Effector CD8-positive, alpha-beta T cell (primary cell): Measurements from ENCODE around the gene CLEC2A.
A peak's percentile ranks its signal among the peaks of the same experiment; 100 is the strongest.
"Not testable (repeated sequence)": the region's sequence is repeated elsewhere in the genome, so short reads cannot be mapped to it uniquely, and the experiment has no call there.

ENCODE experiments used
- DNase-seq: peaks from one replicate; lab custom pipeline; 2025; lab: John Stamatoyannopoulos, UW
- total RNA-seq, 4 experiments: gene quantifications; one replicate each; lab custom pipeline; 2026; lab: John Stamatoyannopoulos, UW

The CLEC2A gene, protein sequence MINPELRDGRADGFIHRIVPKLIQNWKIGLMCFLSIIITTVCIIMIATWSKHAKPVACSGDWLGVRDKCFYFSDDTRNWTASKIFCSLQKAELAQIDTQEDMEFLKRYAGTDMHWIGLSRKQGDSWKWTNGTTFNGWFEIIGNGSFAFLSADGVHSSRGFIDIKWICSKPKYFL
- total RNA-seq, result 0 reads per million in 4 experiments

DNA sequence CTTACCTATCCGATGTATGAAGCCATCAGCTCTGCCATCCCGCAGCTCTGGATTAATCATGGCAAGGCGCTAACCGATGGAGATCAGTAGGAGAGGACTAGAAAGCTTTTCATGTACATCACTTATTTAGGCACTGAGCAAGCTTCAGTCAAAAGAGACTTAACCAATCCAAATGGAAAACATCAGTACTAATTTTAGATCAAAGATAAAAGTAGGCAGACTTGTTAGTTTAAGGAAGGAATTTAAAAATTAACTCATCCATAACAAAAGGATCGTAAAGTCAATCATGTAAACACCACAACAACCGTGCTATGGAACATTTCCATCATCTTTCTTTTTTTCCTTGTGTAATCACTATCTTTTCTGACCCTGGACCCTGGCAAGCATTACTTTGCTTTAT, at the start of gene CLEC2A:
CLEC2A (minus strand) TSS at position 101 of the 400 bp plus-strand sequence; CDS start at position 60, 41 bp downstream.
- no peak for DNase-seq

DNA sequence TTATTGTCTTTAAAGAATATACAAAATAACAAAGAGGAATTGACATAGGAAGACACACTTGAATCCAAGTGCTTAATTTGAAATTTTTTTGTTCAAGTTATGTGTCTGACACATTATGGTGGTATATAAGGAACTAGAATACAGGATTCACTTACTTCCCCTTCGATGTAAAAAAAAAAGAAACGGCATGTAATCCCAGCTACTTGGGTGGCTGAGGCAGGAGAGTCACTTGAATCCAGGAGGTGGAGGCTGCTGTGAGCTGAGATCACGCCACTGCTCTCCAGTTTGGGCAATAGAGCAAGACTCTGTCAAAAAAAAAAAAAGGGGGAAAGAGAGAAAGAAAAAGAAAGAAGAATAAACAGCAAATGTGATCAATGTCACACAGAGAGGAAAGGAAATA, 48.0 kb upstream of the CLEC2A start:
- DNase-seq, result no peak

DNA sequence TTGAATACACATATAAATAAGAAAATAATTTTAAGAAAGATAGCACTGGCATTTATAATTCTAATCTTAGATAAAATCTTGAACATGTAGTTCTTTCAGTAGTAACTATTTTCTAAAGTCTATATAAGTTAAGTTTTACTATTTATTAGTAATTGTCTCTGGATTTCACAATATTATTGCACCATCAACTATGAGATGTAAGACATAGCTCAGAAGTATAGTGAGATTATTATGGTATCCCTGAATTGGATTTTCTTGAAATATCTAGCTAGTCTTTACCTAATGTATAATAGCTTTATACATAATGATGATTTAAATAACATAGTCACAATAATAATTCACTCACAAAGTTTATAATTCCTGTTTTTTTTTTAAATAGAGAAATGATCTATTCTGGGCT, 45.7 kb upstream of the CLEC2A start:
- no peak for DNase-seq

DNA sequence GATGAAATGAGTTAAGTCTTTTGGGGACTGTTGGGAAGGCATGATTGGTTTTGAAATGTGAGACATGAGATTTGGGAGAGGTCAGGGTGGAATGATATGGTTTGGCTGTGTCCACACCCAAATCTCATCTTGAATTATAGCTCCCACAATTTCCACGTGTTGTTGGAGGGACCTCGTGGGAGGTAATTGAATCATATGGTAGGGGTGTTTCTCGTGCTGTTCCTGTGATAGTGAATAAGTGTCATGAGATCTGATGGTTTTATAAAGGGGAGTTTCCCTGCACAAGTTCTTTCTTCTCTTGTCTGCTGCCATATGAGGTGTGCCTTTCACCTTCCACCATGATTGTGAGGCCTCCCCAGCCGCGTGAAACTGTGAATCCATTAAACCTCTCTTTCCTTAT, 44.5 kb upstream of the CLEC2A start:
- DNase-seq, result not testable (repeated sequence)

DNA sequence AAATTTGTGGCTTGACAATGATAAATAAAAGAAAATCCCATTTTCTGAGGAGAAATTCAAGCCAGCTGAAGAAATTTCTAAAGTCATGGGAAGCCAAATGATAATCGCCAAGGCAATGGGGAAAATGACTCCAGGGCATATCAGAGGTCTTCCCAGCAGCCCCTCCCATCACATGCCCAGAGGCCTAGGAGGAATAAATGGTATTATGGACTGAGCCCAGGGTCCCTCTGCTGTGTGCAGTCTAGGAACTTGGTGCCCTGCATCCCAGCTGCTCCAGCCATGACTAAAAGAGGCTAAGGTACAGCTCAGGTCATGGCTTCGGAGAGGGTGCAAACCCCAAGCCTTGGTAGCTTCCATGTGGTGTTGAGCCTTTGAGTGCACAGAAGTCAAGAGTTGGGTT, 43.4 kb upstream of the CLEC2A start:
- no peak for DNase-seq

DNA sequence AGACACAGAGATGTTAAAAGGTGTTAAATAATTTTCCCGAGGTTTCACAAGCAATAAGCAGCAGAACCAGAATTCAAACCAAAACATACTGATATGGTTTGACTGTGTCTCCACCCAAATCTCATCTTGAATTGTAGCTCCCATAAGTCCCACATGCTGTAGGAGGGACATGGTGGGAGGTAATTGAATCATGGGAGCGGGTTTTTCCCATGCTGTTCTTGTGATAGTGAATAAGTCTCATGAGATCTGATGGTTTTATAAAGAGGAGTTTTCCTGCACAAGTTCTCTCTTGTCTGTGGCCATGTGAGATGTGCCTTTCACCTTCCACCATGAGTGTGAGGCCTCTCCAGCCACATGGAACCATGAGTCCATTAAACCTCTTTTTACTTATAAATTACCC, 42.6 kb upstream of the CLEC2A start:
- DNase-seq, result not testable (repeated sequence)

DNA sequence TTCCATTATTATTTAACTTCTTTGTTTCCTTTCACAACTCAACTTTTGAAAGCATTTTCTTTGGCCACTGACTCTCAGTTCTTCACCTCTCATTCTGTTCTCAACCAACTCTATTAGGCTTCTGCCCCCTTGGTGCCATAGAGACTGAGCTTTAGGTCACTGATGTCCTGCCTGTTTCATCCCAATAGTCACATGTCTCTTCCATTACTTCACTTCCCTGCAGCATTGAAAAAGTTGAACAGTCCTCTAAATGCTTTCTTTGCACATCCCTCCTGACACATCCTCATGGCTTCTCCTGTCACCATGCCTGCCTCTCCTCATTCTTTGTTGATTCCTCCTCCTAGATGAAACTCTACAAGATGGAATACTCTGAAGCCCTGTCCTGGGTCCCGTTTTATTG, 41.8 kb upstream of the CLEC2A start:
- DNase-seq, result no peak

DNA sequence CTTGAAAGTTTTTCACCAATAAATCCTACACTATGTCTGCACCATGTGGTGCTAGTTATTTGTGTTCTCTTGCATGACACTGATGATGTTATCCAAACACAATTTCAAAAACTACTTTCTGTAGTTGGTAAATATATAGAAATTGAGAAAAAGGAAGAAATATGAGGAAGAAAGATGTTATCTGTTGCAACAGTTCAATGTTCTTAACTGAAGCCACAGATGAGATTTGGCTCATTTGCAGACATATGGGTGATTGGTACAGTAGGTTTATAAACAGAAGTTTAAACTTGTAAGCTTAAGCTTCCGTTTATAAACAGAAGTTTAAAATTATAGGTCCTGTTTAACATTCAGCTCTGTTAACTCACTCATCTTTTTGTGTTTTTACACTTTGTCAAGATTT, 39.0 kb upstream of the CLEC2A start, which contains the start of gene CLEC12A:
CLEC12A (plus strand) TSS at position 229 of the 400 bp plus-strand sequence. CDS start 188 bp downstream, outside the sequence.
- DNase-seq, result no peak

DNA sequence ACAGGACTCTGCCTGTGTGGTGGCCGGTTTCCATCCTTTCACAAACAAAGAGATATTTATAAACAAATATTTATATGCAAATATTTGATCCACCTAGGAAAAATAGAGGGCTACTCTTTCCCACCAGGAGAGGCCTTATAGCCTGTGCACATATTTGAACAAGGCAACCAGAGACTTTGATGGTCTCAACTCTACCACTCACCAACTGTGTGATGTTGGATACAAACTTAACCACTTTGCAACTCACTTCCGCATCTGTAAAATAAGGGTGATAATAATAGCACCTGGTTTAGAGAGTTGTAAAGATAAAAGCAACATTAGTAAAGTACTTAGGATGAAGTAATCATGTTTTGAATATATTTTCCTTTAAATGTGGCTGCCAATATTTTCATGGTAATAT, 37.5 kb upstream of the CLEC2A start:
- DNase-seq, result no peak

DNA sequence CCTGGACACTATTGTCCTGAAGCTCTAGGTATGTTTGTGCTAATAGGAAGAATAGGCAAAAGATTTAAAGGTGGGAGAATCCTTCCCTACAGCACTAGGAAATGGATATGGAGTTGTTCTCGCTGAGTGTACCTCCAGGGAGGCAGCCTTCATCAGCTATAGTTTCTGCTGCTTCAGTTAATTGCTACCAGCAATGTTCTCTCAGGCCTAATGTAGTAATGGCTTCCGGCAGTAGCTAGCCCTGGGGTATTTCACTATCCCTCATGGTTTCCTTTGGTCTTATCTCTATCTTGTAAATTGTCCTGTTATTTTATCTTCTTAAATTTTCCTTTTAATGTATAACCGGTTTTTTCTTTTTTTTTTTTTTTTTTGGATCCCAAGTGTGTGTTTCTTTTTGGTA, 29.7 kb upstream of the CLEC2A start:
- no peak for DNase-seq

DNA sequence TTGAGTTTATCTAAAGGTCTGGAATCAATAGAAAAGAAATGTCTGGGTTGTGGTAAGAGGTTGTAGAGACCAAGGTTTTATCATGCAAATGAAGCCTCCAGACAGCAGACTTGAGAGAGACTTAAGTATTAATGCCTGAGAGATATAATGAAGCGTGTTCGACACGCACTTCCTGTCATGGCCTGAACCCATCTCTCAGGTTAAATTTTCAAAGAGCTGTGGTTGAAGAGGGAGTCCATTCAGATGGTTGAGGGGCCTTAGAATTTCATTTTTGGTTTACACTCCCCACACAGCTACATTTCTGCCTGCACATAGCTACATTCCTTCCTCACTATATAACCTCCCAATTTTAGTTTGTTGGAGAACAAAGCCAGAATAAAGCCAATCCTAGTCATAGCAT, 28.9 kb upstream of the CLEC2A start:
- no peak for DNase-seq

DNA sequence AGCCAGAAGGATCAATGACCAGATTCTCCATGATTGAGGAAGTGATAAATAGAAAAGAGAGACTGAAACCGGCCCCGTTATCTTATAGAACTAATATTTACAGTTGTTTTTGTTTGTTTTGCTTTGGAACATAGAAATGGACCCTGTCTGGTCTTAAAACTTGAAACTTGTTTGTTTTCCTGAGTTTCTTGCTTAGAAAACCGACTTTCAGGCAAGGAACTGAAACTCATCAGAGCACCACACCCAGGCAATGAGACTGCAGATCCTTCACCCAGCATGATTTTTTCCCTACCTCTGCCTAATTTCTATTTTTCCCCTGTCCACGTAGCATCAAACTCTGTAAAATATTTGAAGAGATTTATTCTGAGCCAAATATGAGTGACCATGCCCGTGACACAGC, 28.4 kb upstream of the CLEC2A start:
- no peak for DNase-seq

DNA sequence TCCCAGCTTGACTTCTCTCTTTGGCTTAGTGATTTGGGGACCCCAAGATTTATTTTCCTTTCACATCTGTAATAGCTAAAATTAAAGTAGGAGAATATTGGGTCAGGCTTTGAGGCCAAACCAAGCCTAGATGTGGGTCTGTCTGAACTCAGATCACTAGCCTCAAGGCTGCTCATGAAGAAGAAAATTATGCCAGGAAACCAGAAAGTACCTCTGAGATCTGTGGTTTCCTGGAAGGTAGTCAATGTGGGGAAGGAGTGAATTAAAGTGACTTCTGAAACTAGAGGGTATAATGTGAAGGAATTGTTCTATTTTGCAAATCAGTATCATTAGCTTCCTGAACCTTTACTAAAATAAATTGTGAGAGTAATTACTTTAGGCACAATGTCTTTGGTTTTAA, 25.7 kb upstream of the CLEC2A start:
- DNase-seq, result no peak

DNA sequence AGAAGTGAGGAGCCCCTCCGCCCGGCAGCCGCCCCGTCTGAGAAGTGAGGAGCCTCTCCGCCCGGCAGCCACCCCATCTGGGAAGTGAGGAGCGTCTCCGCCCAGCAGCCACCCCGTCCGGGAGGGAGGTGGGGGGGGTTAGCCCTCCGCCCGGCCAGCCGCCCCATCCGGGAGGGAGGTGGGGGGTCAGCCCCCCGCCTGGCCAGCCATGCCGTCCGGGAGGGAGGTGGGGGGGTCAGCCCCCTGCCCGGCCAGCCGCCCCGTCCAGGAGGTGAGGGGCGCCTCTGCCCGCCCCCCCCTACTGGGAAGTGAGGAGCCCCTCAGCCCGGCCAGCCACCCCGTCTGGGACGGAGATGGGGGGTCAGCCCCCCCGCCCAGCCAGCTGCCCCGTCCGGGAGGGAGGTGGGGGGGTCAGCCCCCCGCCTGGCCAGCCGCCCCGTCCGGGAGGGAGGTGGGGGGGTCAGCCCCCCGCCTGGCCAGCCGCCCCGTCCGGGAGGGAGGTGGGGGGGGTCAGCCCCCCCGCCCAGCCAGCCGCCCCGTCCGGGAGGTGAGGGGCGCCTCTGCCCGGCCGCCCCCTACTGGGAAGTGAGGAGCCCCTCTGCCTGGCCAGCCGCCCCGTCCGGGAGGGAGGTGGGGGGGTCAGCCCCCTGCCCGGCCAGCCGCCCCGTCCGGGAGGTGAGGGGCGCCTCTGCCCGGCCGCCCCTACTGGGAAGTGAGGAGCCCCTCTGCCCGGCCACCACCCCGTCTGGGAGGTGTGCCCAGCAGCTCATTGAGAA, 21.0 kb upstream of the CLEC2A start:
- DNase-seq, result not testable (repeated sequence)

DNA sequence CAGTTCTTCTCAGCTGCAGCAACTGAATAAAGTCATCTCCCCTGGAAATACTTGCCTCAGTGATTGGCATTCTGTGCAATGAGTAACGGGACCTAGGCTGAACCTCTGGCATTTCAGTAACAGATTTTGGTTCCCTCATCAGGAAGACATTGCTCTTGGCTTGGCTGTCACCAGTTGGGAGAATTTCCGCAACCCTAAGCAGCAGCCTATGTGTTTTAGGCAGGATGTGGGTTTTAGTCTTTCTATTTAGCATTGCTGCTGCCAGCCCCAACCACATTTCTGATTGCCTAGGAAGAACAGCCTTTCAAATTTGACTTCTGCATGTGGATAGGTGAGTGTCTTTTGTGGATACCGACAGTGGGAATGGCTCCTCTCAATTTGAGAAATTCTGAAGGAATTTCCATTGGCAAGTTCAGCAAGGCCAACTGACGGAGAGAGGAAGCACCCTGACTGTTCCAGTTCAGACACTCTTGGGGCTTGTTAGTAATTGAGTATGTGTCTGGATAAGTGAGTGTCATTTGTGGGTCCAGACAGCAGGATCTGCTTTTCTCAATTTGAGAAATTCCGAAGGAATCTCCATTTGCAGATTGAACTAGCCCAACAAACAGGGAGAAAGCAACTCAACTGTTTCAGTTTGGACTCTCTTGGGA, 19.0 kb upstream of the CLEC2A start:
- no peak for DNase-seq

DNA sequence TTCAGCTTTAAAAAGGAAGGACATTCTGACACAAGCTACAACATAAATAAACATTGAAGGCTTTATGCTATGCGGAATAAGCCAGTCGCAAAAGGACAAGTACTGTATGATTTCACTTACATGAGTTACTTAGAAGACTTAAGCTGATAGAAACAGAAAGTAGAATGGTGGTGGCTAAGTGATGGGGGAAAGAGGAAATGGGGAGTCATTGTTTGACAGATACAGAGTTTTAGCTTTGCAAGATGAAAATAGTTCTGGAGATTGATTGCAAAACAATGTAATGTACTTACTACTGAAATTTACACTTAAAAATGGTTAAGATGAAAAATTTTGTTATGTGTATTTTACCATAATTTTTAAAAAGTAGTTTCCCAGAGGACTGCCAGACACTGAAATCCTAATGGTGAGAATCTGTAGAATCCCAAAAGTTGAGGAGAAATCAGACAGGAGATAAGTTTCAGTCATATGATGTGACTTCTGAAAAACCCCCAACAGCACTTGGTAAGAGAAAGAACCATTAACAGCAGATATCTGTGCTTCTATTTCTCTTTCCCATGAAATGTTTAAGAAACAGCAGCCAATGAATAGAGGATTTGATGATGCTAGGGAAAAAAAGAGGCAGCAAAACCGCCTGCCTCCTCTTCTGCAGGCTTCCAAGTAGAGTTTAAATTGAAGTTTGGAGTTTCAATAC, 16.6 kb upstream of the CLEC2A start:
- DNase-seq, result no peak

DNA sequence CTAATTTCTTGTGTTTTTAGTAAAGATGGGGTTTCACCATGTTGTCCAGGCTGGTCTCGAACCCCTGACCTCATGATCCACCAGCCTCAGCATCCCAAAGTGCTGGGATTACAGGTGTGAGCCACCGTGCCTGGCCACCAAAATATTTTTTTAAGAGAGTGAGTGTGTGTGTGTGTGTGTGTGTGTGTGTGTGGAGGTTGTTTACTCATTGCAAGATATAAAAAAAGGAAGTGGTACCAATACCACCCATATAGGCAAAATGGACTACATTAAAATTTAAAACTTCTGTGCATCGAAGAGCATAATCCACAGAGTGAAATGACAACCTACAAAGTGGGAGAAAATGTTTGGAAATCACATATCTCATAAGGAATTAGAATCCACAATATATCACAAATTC, 15.5 kb upstream of the CLEC2A start:
- no peak for DNase-seq

DNA sequence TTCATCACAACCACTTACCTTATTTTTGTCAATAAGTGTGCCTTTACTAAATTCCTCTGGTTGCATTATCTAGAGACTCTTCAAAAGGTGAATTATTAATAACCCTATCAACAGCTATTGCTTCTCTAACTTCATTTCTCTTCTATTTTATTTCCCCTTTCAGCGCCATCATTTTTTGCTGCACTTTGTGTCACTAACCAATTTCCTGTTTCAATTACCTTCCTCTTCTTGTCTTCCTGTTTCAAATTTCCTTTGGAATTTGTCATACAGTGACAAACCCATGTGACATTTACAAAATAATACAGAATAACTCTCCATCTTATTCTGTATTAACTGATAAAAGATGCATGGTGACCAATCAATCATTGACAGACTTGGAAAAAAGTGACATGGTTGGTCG, 12.2 kb upstream of the CLEC2A start:
- DNase-seq, result no peak

DNA sequence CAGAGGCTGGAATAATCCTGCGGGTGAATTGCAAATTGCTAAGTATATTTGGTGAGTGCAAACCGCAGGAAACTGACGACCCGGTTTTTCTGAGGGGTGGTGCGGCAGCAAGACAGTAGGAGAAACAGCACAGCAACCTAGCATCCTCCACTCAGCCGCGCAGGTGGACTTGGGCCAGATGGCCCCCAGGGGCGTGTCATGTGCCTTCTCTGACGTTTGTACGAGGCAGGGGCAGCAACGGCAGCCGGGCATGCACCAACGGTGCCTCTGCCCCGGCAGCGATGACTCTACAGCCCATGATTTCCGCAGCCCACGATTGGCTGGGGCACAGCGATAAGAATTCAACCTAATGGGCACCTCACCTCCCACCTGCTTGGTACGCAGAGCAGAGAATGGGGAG, 11.1 kb upstream of the CLEC2A start:
- DNase-seq, result peak; percentile 39

DNA sequence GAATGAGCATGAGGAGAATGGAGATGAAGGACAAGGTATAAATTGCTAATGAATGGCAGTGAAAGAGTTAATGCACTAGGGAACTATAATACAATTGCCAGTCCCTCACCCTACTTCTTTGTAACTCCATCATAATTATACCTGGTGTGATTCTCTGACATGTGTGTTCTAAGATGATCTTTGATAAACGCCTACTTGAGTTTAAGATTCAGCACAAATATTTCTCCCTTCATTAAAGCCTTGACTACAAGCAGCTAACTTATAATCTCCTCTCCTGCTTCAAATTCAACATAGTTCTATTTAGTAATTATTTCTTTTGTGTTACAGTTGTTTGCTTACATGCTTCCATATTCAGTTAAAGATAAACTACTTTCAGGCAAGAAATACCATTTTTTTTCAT, 9.7 kb upstream of the CLEC2A start:
- DNase-seq, result no peak

DNA sequence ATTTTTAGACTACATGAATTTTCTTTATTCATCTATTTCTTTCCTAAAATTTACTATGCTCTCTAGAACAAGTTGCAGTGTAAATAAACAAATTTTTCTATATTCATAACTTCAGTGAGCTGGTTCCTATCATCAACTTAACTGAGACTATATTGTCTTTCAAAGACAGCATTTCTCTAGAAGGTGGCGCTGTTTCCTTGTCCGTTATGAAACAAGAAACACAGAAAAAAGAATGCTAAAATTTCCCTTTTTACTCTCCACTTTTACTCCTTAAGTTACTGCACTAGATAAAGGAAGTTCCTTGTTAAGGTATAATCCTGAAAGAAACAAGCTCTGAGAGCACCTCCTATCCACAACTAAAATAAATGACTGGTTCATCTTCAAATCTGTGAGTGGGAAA, 8.2 kb upstream of the CLEC2A start:
- no peak for DNase-seq

DNA sequence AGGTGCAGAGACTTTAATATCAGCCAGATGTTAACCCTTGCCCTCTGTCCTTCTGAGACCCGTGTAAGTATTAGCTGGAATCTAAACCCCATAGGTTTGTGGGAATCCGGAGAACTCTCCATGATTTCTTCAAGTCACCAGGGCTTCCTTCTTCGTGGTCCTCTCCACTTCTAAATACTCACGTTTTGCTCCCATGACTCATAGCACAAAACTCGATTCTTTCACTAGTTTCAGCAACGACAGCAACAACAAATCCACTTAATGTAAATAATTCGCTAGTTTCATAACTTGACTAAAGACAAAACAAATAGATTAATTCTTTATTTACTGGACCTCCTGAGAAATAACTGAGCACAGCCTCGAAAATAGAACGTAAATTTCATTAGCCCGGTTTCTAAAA, 4.4 kb upstream of the CLEC2A start:
- no peak for DNase-seq

DNA sequence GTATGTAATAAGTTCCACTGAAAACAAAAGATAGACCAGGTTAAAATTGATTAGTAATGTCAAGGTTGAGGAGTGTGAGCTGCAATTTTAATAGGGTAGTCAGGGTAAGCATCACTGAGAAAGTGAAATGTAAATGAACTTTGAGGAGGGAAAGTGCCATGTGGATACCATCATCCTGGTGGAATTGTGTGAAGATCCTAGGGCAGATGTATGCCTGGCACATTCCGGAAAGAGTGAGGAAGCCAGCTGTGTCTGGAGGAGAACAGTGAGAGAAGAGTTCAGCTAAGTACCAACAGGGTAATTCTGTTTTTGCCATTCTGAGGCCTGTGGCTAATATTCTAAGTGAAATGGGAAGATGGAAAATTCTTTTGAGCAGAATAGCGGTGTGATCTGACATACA, 2.9 kb upstream of the CLEC2A start:
- no peak for DNase-seq
